ENCODE data around the gene GPC6.

DNA sequence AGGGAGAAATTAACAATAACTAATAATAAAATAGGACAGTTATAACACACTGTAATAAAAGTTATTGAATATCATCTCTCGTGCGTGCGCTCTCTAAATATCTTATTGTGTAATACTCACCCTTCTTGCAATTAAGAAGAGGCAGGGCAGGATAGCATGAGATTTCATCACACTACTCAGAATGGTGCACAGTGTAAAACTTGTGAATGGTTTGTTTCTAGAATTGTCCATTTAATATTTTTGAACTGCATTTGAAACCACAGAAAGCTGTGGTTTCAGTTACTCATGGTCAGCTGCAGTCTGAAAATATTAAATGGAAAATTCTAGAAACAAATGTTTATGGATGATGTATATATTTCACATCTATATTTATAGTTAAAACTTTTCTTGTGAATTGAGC lies 1091.8 kb downstream of the GPC6 start:
- TF ChIP-seq, protein P1, sequence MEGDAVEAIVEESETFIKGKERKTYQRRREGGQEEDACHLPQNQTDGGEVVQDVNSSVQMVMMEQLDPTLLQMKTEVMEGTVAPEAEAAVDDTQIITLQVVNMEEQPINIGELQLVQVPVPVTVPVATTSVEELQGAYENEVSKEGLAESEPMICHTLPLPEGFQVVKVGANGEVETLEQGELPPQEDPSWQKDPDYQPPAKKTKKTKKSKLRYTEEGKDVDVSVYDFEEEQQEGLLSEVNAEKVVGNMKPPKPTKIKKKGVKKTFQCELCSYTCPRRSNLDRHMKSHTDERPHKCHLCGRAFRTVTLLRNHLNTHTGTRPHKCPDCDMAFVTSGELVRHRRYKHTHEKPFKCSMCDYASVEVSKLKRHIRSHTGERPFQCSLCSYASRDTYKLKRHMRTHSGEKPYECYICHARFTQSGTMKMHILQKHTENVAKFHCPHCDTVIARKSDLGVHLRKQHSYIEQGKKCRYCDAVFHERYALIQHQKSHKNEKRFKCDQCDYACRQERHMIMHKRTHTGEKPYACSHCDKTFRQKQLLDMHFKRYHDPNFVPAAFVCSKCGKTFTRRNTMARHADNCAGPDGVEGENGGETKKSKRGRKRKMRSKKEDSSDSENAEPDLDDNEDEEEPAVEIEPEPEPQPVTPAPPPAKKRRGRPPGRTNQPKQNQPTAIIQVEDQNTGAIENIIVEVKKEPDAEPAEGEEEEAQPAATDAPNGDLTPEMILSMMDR (IDR thresholded peaks at IDR 0.05; ENCODE audit: low read depth, low read length, missing input control), result no peak
- no peak for TF ChIP-seq GABPA (IDR thresholded peaks at IDR 0.05 in 1 of 2, conservative IDR thresholded peaks at IDR 0.05 in 1 of 2)
- TF ChIP-seq JUND (IDR thresholded peaks at IDR 0.05), result no peak
- TF ChIP-seq, protein P2, sequence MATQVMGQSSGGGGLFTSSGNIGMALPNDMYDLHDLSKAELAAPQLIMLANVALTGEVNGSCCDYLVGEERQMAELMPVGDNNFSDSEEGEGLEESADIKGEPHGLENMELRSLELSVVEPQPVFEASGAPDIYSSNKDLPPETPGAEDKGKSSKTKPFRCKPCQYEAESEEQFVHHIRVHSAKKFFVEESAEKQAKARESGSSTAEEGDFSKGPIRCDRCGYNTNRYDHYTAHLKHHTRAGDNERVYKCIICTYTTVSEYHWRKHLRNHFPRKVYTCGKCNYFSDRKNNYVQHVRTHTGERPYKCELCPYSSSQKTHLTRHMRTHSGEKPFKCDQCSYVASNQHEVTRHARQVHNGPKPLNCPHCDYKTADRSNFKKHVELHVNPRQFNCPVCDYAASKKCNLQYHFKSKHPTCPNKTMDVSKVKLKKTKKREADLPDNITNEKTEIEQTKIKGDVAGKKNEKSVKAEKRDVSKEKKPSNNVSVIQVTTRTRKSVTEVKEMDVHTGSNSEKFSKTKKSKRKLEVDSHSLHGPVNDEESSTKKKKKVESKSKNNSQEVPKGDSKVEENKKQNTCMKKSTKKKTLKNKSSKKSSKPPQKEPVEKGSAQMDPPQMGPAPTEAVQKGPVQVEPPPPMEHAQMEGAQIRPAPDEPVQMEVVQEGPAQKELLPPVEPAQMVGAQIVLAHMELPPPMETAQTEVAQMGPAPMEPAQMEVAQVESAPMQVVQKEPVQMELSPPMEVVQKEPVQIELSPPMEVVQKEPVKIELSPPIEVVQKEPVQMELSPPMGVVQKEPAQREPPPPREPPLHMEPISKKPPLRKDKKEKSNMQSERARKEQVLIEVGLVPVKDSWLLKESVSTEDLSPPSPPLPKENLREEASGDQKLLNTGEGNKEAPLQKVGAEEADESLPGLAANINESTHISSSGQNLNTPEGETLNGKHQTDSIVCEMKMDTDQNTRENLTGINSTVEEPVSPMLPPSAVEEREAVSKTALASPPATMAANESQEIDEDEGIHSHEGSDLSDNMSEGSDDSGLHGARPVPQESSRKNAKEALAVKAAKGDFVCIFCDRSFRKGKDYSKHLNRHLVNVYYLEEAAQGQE (IDR thresholded peaks at IDR 0.05), result no peak
- TF ChIP-seq TAF1 (conservative IDR thresholded peaks at IDR 0.05), result no peak
- TF ChIP-seq SP1 (IDR thresholded peaks at IDR 0.05), result no peak

Data from liver (tissue), 3 donors.